ENCODE measurements around the gene SMYD5. TPM values are rescaled to one million over a fixed set of nuclear protein-coding genes. Genes with fewer than 3 reads are reported as not detected.

SMYD5 gene
- total RNA-seq, 4 donors from 2014 or later: 13.8 to 32.4 (median 18.7) TPM

GRCh38 chr2:73264332-73264606 is 50.2 kb downstream of the SMYD5 start:
- 79 to 88% methylated on average over 10 to 12 of the region's 15 CpGs for WGBS, 2 donors
- no peaks in the 10 kb centered on the region for H3K36me3 ChIP-seq
- H3K27me3 ChIP-seq: peaks cover 0 to 30% of the 10 kb centered on the region in 2 donors
- TF ChIP-seq CTCF (IDR thresholded peaks at IDR 0.05) (no peak), EP300 (IDR thresholded peaks at IDR 0.05) (no peak), POLR2A (IDR thresholded peaks at IDR 0.05) (no peak)
- DNase-seq (ENCODE audit: low spot score in 2 of 2): no peak
- no peak overlapping the region for H3K4me3 ChIP-seq
- H3K9me3 ChIP-seq: no peaks in the 10 kb centered on the region
- no peak overlapping the region for H3K27ac ChIP-seq
- peaks cover 0 to 8% (median 3%) of the 10 kb centered on the region in 4 donors for H3K4me1 ChIP-seq

GRCh38 chr2:73264783-73265182 is 50.7 kb downstream of the SMYD5 start:
- Histone ChIP-seq H3K36me3 (no peaks in the 10 kb centered on the region), H3K4me3 (no peak overlapping the region), H3K9me3 (no peaks in the 10 kb centered on the region), H3K27me3 (peaks cover 0 to 33% of the 10 kb centered on the region in 2 donors), H3K27ac (no peak overlapping the region), H3K4me1 (peaks cover 0 to 8% (median 3%) of the 10 kb centered on the region in 4 donors)
- 65 to 82% methylated on average over 4 of the region's 4 CpGs for WGBS, 2 donors
- TF ChIP-seq POLR2A (IDR thresholded peaks at IDR 0.05) (no peak), EP300 (IDR thresholded peaks at IDR 0.05) (no peak), CTCF (IDR thresholded peaks at IDR 0.05) (no peak)
- no peak for DNase-seq (ENCODE audit: low spot score in 2 of 2)

- no peak for DNase-seq (ENCODE audit: low spot score in 2 of 2)
- Histone ChIP-seq H3K9me3 (no peaks in the 10 kb centered on the region), H3K4me3 (no peak overlapping the region), H3K4me1 (peaks cover 0 to 8% (median 3%) of the 10 kb centered on the region in 4 donors), H3K36me3 (no peaks in the 10 kb centered on the region), H3K27ac (no peak overlapping the region), H3K27me3 (peaks cover 0 to 40% of the 10 kb centered on the region in 2 donors)
- TF ChIP-seq CTCF (IDR thresholded peaks at IDR 0.05) (no peak), EP300 (IDR thresholded peaks at IDR 0.05) (no peak), POLR2A (IDR thresholded peaks at IDR 0.05) (no peak)
- 83 to 88% methylated on average over 13 to 27 of the region's 28 CpGs for WGBS, 2 donors
These were observed 51.4 kb downstream of the SMYD5 start for GRCh38 chr2:73265298-73266060.

DNA sequence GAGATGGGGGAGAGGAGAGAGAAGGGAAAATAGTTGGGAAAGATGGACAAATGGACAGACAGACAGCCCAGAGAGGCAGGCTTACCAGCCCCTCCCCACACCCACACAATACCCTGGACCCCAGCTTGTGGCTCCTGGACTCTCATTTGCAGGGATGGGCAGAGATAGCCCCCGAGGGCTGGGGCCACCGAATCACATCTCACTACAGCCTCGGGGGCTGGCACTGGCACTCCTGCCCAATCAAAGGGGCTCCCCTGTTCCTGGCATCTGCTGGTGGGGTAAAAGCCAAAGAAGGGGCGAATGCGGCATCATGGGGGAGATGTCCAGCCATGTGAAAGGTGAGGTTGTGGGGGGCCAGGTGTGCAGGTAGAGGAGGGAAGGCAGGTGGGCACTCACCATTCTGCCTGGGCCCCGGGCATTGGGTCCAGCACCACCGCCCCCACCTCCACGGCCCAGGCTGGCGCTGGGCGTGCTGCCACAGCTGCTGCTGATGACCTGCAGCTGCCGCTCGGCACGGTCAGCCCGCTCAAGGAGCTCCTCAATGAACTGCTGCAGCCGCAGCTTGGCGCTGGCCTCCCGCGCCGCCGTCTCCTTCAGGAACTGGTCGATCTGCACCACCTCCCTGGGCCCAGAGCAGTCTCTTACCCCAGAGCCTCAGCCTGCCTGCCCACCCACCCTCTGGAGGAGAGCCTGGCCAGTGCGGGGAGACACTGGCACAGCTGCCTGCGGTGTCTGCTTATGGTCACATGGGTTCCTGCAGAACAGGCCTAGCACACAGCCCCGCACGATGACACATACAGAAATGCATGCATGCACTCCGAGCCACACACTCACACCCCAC is 52.2 kb downstream of the SMYD5 start:
- H3K4me1 ChIP-seq: peaks cover 0 to 8% (median 3%) of the 10 kb centered on the region in 4 donors
- TF ChIP-seq CTCF (IDR thresholded peaks at IDR 0.05) (no peak), POLR2A (IDR thresholded peaks at IDR 0.05) (no peak), EP300 (IDR thresholded peaks at IDR 0.05) (no peak)
- DNase-seq (ENCODE audit: low spot score in 2 of 2): no peak
- H3K9me3 ChIP-seq: no peaks in the 10 kb centered on the region
- H3K4me3 ChIP-seq: no peak overlapping the region
- H3K27ac ChIP-seq: no peak overlapping the region
- H3K36me3 ChIP-seq: no peaks in the 10 kb centered on the region
- WGBS, 2 donors: 82 to 88% methylated on average over 16 to 26 of the region's 26 CpGs
- peaks cover 0 to 48% of the 10 kb centered on the region in 2 donors for H3K27me3 ChIP-seq

- DNase-seq (ENCODE audit: low spot score in 2 of 2): no peak
- H3K4me3 ChIP-seq: no peak overlapping the region
- no peak overlapping the region for H3K27ac ChIP-seq
- peaks cover 0 to 49% of the 10 kb centered on the region in 2 donors for H3K27me3 ChIP-seq
- peaks cover 0 to 8% (median 3%) of the 10 kb centered on the region in 4 donors for H3K4me1 ChIP-seq
- H3K9me3 ChIP-seq: no peaks in the 10 kb centered on the region
- no peaks in the 10 kb centered on the region for H3K36me3 ChIP-seq
- TF ChIP-seq EP300 (IDR thresholded peaks at IDR 0.05): no peak
- no peak for TF ChIP-seq CTCF (IDR thresholded peaks at IDR 0.05)
- TF ChIP-seq POLR2A (IDR thresholded peaks at IDR 0.05): no peak
- 94 to 96% methylated on average over 4 of the region's 4 CpGs for WGBS, 2 donors
These were observed 53.0 kb downstream of the SMYD5 start for GRCh38 chr2:73267008-73267407.
